HG03060 (cell line): Measurements from ENCODE around the gene ARHGEF16.

Experiments used
- ATAC-seq: cut with Tn5 transposase; IDR thresholded peaks from one replicate; pipeline ENCODE4 v1.9.1; 2021; ENCODE audit warnings: low read depth, moderate number of reproducible peaks; ENCODE audit not compliant: unreplicated experiment

The ARHGEF16 gene

GRCh38 chr1:3479511-3480368 is 25.3 kb downstream of the ARHGEF16 start:
- no peak for ATAC-seq

- no peak for ATAC-seq
Observed at GRCh38 chr1:3480369-3480719, 25.9 kb downstream of the ARHGEF16 start.

GRCh38 chr1:3481046-3481445 is 26.6 kb downstream of the ARHGEF16 start:
- no peak for ATAC-seq

GRCh38 chr1:3481836-3482375 is 27.4 kb downstream of the ARHGEF16 start:
- no peak for ATAC-seq

- ATAC-seq, result no peak
Observed at GRCh38 chr1:3482378-3482849, 27.9 kb downstream of the ARHGEF16 start.

GRCh38 chr1:3483380-3483779 is 28.9 kb downstream of the ARHGEF16 start:
- no peak for ATAC-seq

GRCh38 chr1:3483801-3484444 is 29.5 kb downstream of the ARHGEF16 start:
- no peak for ATAC-seq

GRCh38 chr1:3485016-3485415 is 30.6 kb downstream of the ARHGEF16 start:
- ATAC-seq, result no peak

- ATAC-seq, result no peak
Observed at GRCh38 chr1:3488432-3488831, 34.0 kb downstream of the ARHGEF16 start.

- ATAC-seq, result no peak
Observed at GRCh38 chr1:3490046-3490745, 35.7 kb downstream of the ARHGEF16 start.

- ATAC-seq, result no peak
Observed at GRCh38 chr1:3491291-3492246, 37.1 kb downstream of the ARHGEF16 start.

GRCh38 chr1:3492545-3493246 is 38.2 kb downstream of the ARHGEF16 start:
- no peak for ATAC-seq

GRCh38 chr1:3494321-3495308 is 40.1 kb downstream of the ARHGEF16 start:
- no peak for ATAC-seq

- ATAC-seq, result no peak
Observed at GRCh38 chr1:3495776-3496745, 41.6 kb downstream of the ARHGEF16 start.

- no peak for ATAC-seq
Observed at GRCh38 chr1:3496916-3497315, 42.5 kb downstream of the ARHGEF16 start.

- no peak for ATAC-seq
Observed at GRCh38 chr1:3497521-3497920, 43.1 kb downstream of the ARHGEF16 start.
